Hepatocyte (in vitro differentiated cells): ENCODE results near the gene ZNF865. TPM values are rescaled to one million over a fixed set of nuclear protein-coding genes. Genes with fewer than 3 reads are reported as not detected.

ENCODE experiments used
- DNase-seq: peaks from one replicate; pipeline ENCODE4 v3.0.0-alpha.2; 2016; ENCODE audit warnings: low spot score
- H2AFZ ChIP-seq: fragments of 200-600 bp; sonication (generic); 2 replicates; pipeline ENCODE4 v1.6.0; 2016; ENCODE audit warnings: antibody characterized with exemption, mild to moderate bottlenecking
- H3K27ac ChIP-seq: fragments of 200-600 bp; sonication (generic); 2 replicates; pipeline ENCODE4 v1.5.1; 2016; ENCODE audit warnings: mild to moderate bottlenecking
- H3K27me3 ChIP-seq: fragments of 200-600 bp; sonication (generic); 2 replicates; pipeline ENCODE4 v1.6.1; 2016
- H3K36me3 ChIP-seq: fragments of 200-600 bp; sonication (generic); replicated peaks from 2 replicates; pipeline ENCODE4 v1.5.1; 2016; ENCODE audit warnings: low read depth; ENCODE audit not compliant: insufficient read depth
- H3K4me1 ChIP-seq: fragments of 200-600 bp; sonication (generic); 2 replicates; pipeline ENCODE4 v1.5.1; 2016; ENCODE audit warnings: mild to moderate bottlenecking, moderate library complexity; ENCODE audit not compliant: insufficient read depth
- H3K4me2 ChIP-seq: fragments of 200-600 bp; sonication (generic); 2 replicates; pipeline ENCODE4 v1.6.0; 2016
- H3K4me3 ChIP-seq: fragments of 200-600 bp; sonication (generic); 2 replicates; pipeline ENCODE4 v1.5.1; 2016; ENCODE audit warnings: mild to moderate bottlenecking
- H3K79me2 ChIP-seq: fragments of 200-600 bp; sonication (generic); 2 replicates; pipeline ENCODE4 v1.6.0; 2017; ENCODE audit warnings: mild to moderate bottlenecking
- H3K9me2 ChIP-seq: fragments of 200-600 bp; sonication (generic); replicated peaks from 2 replicates; pipeline ENCODE4 v1.6.0; 2017; ENCODE audit warnings: mild to moderate bottlenecking; ENCODE audit not compliant: insufficient read depth
- H3K9me3 ChIP-seq: fragments of 200-600 bp; sonication (generic); 2 replicates; pipeline ENCODE4 v1.5.1; 2016; ENCODE audit warnings: low read depth, mild to moderate bottlenecking
- H4K20me1 ChIP-seq: fragments of 200-600 bp; sonication (generic); 2 replicates; pipeline ENCODE4 v1.6.0; 2016; ENCODE audit warnings: mild to moderate bottlenecking; ENCODE audit not compliant: insufficient read depth, poor library complexity, severe bottlenecking
- EZH2 ChIP-seq: fragments of 200-600 bp; sonication (generic); IDR thresholded peaks from 2 replicates; pipeline ENCODE4 v1.6.1; 2016; ENCODE audit warnings: antibody characterized with exemption, mild to moderate bottlenecking, borderline replicate concordance
- EZH2phosphoT487 ChIP-seq: fragments of 200-600 bp; sonication (generic); IDR thresholded peaks from one replicate; pipeline ENCODE4 v1.6.1; 2018; ENCODE audit warnings: antibody characterized with exemption, mild to moderate bottlenecking, low read depth, moderate library complexity; ENCODE audit not compliant: unreplicated experiment, severe bottlenecking
- WGBS: methylation state at CpG from one replicate; pipeline ENCODE4 v1.1.6; 2016; ENCODE audit warnings: low lambda C conversion rate; ENCODE audit errors: missing lambda C conversion rate; 5-methylcytosine and 5-hydroxymethylcytosine counted together
- polyA plus RNA-seq: library from polyadenylated mRNA; unstranded; fragments of >200 nt; fragmentation: Nextera tagmentation; extraction: Ambion mirVana; gene quantifications from 2 replicates; pipeline ENCODE4 v1.2.1, GENCODE V29; 2016
- total RNA-seq: library from RNA; depleted of rRNA; stranded (reverse); fragments of >200 nt; gene quantifications from 2 replicates; pipeline ENCODE4 v1.2.3, GENCODE V29; 2014
- TF ChIP-seq, protein P1 (sequence below): fragments of 200-600 bp; sonication (generic); IDR thresholded peaks from 2 replicates; pipeline ENCODE4 v1.5.1; 2016; ENCODE audit warnings: antibody characterized with exemption, mild to moderate bottlenecking; ENCODE audit not compliant: poor library complexity

The ZNF865 gene
- total and polyA plus RNA-seq, 2 experiments from 2014 or later, result 1.7 to 3.0 TPM

DNA sequence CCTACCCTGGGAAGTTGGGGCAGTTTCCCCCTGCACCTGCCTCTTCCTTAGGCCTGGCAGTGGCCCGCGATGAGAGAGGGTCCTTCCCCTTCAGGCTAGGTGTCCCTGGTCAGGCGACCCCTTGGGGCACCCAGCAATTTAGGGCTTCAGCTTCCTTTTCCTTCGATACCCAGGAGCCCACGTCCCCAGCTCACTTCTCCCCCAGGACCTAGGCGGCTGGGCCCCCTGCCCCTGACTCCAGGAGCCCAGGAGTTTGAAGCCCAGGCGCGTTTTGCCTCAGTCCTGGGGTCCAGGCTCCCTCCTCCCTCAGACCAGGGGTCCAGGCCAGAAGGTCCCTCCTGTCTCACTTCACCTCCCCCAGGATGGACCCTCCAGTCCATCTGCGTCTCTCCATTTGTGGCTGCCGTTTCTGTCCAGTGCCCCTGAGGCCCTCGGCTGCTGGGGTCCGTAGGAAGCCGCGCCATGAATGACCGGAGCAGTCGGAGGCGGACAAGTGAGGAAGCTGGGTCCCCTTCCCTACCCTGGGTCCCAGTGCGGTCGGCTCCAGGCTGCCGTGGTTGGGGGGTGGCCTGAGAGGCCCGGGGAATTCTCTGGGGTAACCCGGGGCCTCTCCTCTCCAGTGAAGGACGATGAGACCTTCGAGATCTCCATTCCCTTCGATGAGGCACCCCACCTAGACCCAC is 43.3 kb downstream of the ZNF865 start:
- H3K79me2 ChIP-seq, result peaks cover 46% of the 10 kb centered on the region
- H3K4me2 ChIP-seq, result peak overlapping the region; percentile 92
- no peaks in the 10 kb centered on the region for H3K36me3 ChIP-seq
- H3K4me1 ChIP-seq, result peaks cover 18% of the 10 kb centered on the region
- TF ChIP-seq, protein P1, sequence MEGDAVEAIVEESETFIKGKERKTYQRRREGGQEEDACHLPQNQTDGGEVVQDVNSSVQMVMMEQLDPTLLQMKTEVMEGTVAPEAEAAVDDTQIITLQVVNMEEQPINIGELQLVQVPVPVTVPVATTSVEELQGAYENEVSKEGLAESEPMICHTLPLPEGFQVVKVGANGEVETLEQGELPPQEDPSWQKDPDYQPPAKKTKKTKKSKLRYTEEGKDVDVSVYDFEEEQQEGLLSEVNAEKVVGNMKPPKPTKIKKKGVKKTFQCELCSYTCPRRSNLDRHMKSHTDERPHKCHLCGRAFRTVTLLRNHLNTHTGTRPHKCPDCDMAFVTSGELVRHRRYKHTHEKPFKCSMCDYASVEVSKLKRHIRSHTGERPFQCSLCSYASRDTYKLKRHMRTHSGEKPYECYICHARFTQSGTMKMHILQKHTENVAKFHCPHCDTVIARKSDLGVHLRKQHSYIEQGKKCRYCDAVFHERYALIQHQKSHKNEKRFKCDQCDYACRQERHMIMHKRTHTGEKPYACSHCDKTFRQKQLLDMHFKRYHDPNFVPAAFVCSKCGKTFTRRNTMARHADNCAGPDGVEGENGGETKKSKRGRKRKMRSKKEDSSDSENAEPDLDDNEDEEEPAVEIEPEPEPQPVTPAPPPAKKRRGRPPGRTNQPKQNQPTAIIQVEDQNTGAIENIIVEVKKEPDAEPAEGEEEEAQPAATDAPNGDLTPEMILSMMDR, result no peak
- TF ChIP-seq EZH2phosphoT487 (no peak), EZH2 (no peak)
- peak overlapping the region; percentile 99 for H3K4me3 ChIP-seq
- 52% methylated on average over 24 of the region's 25 CpGs for WGBS
- H3K9me2 ChIP-seq, result no peaks in the 10 kb centered on the region
- H2AFZ ChIP-seq, result peak overlapping the region; percentile 95
- H3K9me3 ChIP-seq, result no peaks in the 10 kb centered on the region
- no peak for DNase-seq
- H4K20me1 ChIP-seq, result no peaks in the 10 kb centered on the region
- peak overlapping the region; percentile 96 for H3K27ac ChIP-seq
- no peaks in the 10 kb centered on the region for H3K27me3 ChIP-seq

DNA sequence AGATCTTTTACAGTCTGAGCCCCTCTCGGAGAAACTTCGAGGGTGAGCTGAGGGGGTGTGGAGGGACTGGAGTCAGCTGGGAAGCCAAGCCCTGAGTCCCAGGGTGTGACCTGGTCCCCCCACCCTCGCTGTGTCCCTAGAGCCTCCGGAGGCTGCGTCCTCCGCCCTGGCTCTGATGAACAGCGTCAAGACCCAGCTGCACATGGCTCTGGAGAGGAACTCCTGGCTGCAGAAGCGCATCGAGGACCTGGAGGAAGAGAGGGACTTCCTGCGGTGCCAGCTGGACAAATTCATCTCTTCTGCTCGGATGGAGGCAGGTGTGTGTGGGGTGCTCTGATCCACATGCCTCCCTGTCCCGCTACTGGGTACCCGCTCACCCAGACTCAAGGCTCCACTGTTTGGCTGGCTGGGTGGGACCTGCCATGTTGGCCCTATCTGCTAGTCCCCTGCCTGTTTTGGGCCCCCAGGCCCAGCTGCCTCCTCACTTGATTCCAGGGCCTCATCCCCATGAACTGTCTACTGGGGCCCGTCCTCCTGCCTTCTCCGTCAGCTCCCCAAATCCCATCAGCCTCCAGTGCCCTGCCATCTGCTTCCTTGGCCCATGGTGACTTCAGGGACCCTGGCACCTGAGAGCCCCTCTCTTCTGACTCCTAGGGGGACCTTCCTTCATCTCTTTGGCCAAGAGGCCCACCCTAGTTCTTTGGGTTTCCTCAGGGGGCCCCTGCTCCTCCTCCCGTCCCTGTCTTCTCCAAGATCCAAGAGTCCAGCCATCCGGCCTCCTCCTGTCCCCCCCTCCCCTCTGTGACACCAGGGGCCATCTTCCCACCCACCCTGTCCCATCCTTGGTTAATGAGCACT is 44.0 kb downstream of the ZNF865 start:
- H3K27me3 ChIP-seq, result no peaks in the 10 kb centered on the region
- H3K4me1 ChIP-seq, result peaks cover 18% of the 10 kb centered on the region
- TF ChIP-seq EZH2 (no peak), EZH2phosphoT487 (no peak)
- TF ChIP-seq, protein P1, result no peak
- no peaks in the 10 kb centered on the region for H3K9me2 ChIP-seq
- no peak overlapping the region for H2AFZ ChIP-seq
- H3K79me2 ChIP-seq, result peaks cover 38% of the 10 kb centered on the region
- WGBS, result 94% methylated on average over 16 of the region's 17 CpGs
- peak overlapping the region; percentile 92 for H3K4me2 ChIP-seq
- no peak overlapping the region for H3K4me3 ChIP-seq
- no peaks in the 10 kb centered on the region for H3K36me3 ChIP-seq
- no peak for DNase-seq
- no peak overlapping the region for H3K27ac ChIP-seq
- no peaks in the 10 kb centered on the region for H4K20me1 ChIP-seq
- no peaks in the 10 kb centered on the region for H3K9me3 ChIP-seq

DNA sequence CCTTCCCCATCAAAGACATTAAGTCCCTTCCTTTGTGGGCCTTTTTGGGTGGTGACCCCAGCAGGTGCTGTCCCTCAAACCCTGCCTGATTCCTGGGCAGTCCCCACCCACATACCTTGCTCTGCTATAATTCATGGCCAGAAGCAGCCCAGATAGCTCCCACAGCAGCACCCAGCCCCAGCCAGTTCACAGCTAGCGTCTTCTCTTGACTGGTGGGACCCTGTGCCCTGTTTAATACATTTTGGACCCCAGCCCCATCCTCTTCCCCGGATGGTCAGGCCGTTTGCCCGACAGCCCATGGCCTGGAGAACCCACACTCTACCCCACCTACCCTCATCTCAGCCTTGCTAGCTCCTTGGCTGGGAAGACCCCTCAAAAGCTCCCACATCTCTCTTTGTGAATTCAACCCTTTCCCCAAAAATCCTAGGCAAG is 44.7 kb downstream of the ZNF865 start:
- Histone ChIP-seq H4K20me1 (no peaks in the 10 kb centered on the region), H3K9me3 (no peaks in the 10 kb centered on the region), H3K4me2 (no peak overlapping the region), H3K27ac (no peak overlapping the region), H3K79me2 (peaks cover 33% of the 10 kb centered on the region), H3K27me3 (no peaks in the 10 kb centered on the region), H3K36me3 (no peaks in the 10 kb centered on the region), H3K9me2 (no peaks in the 10 kb centered on the region), H3K4me3 (no peak overlapping the region), H2AFZ (no peak overlapping the region), H3K4me1 (peaks cover 18% of the 10 kb centered on the region)
- WGBS, result 94% methylated on average over 4 of the region's 4 CpGs
- no peak for DNase-seq
- TF ChIP-seq EZH2phosphoT487, result no peak
- no peak for TF ChIP-seq EZH2
- TF ChIP-seq, protein P1, result no peak
